Activated CD8-positive, alpha-beta memory T cell treated with anti-CD3 and anti-CD28 coated beads, Interleukin-2, amount 50 U/mL, for 1 hour (primary cell): ENCODE data around the gene DPPA5.
"Not testable (repeated sequence)": the region's sequence is repeated elsewhere in the genome, so short reads cannot be mapped to it uniquely, and the experiment has no call there.

ENCODE experiments used
- DNase-seq: peaks from one replicate; pipeline ENCODE4 v3.0.0-alpha.2; 2020; ENCODE audit errors: extremely low read depth

DPPA5 gene

GRCh38 chr6:73353636-73354593 is at the start of gene DPPA5:
DPPA5 (minus strand) TSS chr6:73354276; CDS start chr6:73354225, 51 bp downstream.
- DNase-seq: no peak

GRCh38 chr6:73400656-73401055 is 46.6 kb upstream of the DPPA5 start:
- DNase-seq: no peak

GRCh38 chr6:73395875-73396274 is 41.8 kb upstream of the DPPA5 start:
- no peak for DNase-seq

GRCh38 chr6:73394577-73395354 is 40.7 kb upstream of the DPPA5 start, which contains the start of gene DDX43:
DDX43 (plus strand) TSS chr6:73394828; CDS start chr6:73394906, 78 bp downstream.
- DNase-seq: no peak

- no peak for DNase-seq
Observed at GRCh38 chr6:73393278-73393677, 39.2 kb upstream of the DPPA5 start.

GRCh38 chr6:73392188-73392587 is 38.1 kb upstream of the DPPA5 start:
- DNase-seq: not testable (repeated sequence)

GRCh38 chr6:73391675-73392074 is 37.6 kb upstream of the DPPA5 start:
- no peak for DNase-seq

- DNase-seq: no peak
Observed at GRCh38 chr6:73389854-73390253, 35.8 kb upstream of the DPPA5 start.

- DNase-seq: peak; percentile 5
Observed at GRCh38 chr6:73388800-73389512, 34.9 kb upstream of the DPPA5 start.

- DNase-seq: no peak
Observed at GRCh38 chr6:73388433-73388799, 34.3 kb upstream of the DPPA5 start.

- no peak for DNase-seq
Observed at GRCh38 chr6:73382462-73383113, 28.5 kb upstream of the DPPA5 start.

GRCh38 chr6:73381531-73381930 is 27.5 kb upstream of the DPPA5 start:
- not testable (repeated sequence) for DNase-seq

- DNase-seq: no peak
Observed at GRCh38 chr6:73377225-73377624, 23.1 kb upstream of the DPPA5 start.

GRCh38 chr6:73375216-73375615 is 21.1 kb upstream of the DPPA5 start:
- DNase-seq: no peak

GRCh38 chr6:73372516-73372915 is 18.4 kb upstream of the DPPA5 start:
- no peak for DNase-seq

GRCh38 chr6:73371984-73372383 is 17.9 kb upstream of the DPPA5 start:
- no peak for DNase-seq

- no peak for DNase-seq
Observed at GRCh38 chr6:73369563-73369962, 15.5 kb upstream of the DPPA5 start, which contains the start of gene OOEP. OOEP (minus strand) TSS chr6:73369897; CDS start chr6:73369792, 105 bp downstream.

GRCh38 chr6:73369157-73369556 is 15.1 kb upstream of the DPPA5 start:
- no peak for DNase-seq

GRCh38 chr6:73368675-73369074 is 14.6 kb upstream of the DPPA5 start:
- no peak for DNase-seq

- no peak for DNase-seq
Observed at GRCh38 chr6:73367761-73368355, 13.8 kb upstream of the DPPA5 start.

- DNase-seq: no peak
Observed at GRCh38 chr6:73364549-73364948, 10.5 kb upstream of the DPPA5 start.
